HG02840 (cell line): ENCODE data around the gene MAP2.
"Not testable (repeated sequence)": the region's sequence is repeated elsewhere in the genome, so short reads cannot be mapped to it uniquely, and the experiment has no call there.

Experiments used
- ATAC-seq: cut with Tn5 transposase; IDR thresholded peaks from one replicate; pipeline ENCODE4 v1.9.1; 2021; ENCODE audit warnings: mild to moderate bottlenecking, moderate library complexity, moderate number of reproducible peaks; ENCODE audit not compliant: unreplicated experiment, low FRiP score

The MAP2 gene

DNA sequence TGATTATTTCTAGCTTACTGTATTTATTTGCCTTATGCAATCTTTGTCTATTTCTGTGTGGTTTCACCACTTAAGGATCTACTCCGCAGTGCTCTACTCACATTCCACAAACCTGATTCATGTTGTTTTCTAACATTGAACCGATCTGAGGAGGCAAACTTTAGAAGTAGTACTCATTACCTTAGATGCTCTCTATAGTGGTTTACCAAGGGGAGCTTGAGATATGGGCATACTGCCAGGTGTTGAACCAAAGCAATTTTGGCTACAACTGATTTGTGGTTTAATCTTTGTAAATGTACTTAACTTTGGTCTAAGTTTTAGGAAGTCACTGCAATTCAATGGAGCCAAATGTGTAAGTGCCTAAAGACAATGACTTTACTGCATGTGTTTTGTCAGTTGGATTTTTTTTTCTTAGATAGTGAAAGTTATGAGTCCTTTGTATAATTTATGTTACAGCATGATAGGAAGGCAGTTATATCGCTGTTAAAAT lies 50.1 kb downstream of the MAP2 start:
- no peak for ATAC-seq

GRCh38 chr2:209474960-209475359 lies 51.1 kb downstream of the MAP2 start:
- ATAC-seq, result no peak

DNA sequence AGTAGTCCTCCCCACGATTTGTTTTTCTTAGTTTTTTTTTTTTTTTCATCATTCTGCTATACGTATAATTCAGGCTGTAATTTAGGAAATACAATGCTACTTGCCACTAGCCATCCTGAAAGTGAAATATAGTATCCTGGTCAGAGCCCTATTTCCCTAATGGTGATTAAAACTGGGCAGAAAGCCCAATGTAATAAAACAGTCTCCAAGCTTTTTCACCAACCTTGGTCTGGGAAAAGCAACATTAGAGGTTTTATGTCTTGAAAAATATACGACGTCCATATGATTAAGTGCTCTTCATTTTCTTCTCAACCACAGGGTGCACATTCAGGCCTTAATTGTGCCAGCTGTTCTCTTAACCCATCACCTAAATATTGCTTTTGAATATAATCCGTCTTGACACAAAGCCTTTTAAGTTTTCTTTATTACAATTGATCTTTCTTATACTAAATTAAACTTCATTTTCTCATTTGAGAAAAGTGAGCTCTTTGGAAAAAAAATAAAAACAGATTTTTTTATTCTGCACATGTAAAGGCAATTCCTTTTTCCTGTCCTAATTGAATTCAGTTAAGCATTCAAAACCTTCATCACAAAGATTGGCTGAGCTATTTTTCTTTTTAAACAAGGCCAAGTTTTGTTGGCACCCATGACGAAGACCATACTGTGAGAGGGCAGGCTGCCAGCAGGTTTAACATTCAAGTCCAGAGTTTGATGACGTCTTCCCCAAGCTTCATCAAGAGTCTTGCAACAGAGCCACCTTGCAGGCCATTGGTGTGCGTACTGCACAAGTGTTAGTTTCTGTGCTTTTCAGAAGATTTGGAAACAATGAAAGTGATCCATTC lies 52.7 kb downstream of the MAP2 start:
- no peak for ATAC-seq

- ATAC-seq, result not testable (repeated sequence)
Observed at GRCh38 chr2:209492296-209492695, 68.4 kb downstream of the MAP2 start.

- not testable (repeated sequence) for ATAC-seq
Observed at GRCh38 chr2:209495068-209495620, 71.3 kb downstream of the MAP2 start.

- no peak for ATAC-seq
Observed at GRCh38 chr2:209495855-209496585, 72.2 kb downstream of the MAP2 start.

DNA sequence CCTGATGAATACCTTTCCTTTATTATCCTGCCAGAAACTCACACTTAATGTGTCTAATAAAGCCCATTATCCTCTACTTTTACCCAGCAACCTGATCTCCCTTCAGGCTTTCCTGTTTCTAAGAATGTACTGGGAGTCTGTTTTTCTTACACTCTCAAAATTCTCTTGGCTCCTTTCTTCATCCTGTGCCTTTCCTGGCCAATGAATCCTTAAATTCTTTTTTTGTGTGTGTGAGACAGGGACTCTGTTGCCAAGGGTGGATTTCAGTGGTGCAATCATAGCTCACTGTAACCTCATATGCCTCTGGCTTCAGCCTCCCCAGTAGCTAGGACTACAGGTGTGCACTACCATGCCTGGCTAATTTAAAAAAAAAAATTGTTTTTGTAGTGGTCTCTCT lies 72.7 kb downstream of the MAP2 start:
- no peak for ATAC-seq

DNA sequence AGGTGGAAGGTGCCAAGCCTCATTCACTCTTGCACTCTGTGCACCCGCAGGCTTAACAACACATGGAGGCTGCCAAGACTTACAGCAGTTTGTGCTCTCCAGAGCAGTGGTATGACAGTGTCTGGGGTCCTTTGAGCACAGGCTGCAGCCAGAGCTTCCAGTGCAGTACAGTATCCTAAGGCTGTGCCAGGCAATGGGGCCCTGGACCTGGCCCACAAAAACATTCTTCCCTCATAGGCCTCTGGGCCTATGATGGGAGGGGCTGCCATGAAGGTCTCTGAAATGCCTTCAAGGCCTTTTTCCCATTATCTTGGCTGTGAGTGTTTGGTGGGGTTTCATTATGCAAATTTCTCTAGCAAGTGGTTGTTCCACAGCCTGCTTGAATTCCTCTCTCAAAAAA lies 74.8 kb downstream of the MAP2 start:
- no peak for ATAC-seq

DNA sequence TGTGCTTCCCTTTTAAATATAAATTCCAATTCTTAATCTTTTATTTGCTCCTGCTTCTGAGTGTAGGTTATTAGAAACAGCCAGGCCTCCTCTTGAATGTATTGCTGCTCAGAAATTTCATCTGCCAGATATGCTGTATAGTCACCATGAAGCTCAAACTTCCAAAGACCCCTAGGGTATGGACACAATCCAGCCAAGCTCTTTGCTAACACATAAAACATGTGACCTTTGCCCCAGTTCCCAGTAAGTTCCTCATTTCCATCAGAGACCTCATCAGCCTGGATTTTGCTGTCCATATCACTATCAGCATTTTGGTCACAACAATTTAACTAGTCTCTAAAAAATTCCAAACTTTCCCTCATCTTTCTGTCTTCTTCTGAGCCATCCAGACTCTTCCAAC lies 75.2 kb downstream of the MAP2 start:
- ATAC-seq, result no peak

DNA sequence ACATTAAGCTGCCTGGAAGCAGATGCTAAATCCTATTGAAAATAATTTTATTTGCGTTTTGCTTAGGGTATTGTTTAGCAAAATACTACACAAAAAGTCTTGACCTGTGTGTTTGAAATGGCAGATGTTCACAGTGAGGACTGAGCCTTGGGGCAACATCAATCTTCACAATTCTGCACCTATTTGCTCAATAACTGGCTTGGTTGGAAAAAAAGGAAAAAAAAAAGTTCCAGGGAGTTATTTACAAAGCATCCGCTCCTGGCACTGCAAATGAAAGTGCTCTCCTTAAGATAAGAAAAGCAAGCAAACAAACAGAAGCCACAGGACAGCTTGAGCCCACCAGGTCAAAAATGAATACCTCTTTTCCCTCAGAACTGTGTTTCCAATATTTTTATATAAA lies 77.7 kb downstream of the MAP2 start:
- no peak for ATAC-seq

GRCh38 chr2:209505410-209505809 lies 81.6 kb downstream of the MAP2 start:
- no peak for ATAC-seq

DNA sequence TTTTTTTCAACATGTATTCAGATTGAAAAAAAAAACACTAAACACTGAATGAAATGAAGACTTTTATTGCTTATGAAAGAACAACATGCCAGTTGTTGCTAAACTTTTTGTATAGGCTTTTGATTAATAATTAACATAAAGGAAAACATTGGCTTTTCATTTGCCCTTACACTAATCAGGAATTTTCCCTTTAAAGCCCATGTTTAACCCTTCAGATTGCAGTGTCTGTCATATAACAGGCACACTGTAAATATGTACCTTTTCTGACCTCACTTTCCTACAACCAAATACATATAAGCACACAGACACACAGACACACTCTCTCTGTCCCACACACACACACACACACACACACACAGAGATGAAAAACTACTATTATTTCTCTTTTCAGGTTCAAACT lies 84.4 kb downstream of the MAP2 start:
- no peak for ATAC-seq

DNA sequence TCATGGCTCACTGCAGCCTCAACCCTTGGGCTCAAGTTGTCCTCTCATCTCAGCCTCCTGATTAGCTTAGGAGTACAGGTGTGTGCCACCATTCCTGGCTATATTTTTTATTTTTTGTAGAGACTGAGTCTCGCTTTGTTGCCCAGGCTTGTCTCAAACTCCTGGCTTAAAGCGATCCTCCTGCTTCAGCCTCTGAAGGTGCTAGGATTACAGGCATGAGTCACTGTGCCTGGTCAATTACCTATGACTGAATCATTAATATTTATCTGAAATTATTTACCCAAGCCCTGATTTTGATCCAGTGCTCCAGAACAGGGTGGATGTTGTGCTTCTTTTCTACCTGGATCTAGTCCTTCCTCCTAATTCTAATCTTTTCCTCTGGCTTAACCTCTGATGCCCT lies 87.8 kb downstream of the MAP2 start:
- ATAC-seq, result no peak

DNA sequence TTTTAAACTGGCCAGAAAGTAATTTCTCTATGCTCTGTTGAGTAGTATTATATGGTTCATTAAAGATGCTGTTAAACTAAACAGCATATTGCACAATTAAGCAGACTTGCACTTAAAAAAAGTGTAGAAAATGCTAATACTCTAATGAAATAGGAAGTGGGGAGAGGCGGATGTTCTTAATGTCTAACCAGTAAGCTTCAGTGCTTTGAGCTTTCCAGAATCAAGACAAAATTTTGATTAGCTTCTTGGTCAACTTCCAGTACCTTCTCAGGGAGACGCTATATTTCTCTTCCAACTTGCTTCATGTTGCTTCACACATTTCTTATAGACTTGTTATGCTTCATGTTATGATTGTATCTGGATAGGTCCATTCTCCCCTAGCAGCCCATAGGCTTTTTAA lies 89.1 kb downstream of the MAP2 start:
- no peak for ATAC-seq

- no peak for ATAC-seq
Observed at GRCh38 chr2:209517436-209517835, 93.6 kb downstream of the MAP2 start.

- no peak for ATAC-seq
Observed at GRCh38 chr2:209519271-209519670, 95.4 kb downstream of the MAP2 start.

DNA sequence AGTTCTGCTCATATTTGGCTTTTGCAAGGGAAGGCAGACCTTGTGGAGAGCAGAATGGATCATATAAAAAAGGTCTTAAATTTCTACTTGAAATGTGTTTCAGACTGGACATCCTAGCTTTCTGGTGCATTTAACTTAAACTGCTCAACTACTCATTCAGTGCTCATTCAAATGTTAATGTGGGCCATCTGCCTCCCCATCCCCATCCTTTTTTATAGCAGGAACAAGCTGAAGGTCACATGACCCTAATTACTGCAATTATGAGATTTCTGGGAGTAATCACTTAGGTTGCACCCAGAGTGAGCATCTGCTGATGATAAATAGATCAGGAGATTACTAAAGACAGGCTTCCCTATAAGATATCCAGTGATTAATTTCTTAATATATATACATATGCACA lies 96.1 kb downstream of the MAP2 start:
- no peak for ATAC-seq

DNA sequence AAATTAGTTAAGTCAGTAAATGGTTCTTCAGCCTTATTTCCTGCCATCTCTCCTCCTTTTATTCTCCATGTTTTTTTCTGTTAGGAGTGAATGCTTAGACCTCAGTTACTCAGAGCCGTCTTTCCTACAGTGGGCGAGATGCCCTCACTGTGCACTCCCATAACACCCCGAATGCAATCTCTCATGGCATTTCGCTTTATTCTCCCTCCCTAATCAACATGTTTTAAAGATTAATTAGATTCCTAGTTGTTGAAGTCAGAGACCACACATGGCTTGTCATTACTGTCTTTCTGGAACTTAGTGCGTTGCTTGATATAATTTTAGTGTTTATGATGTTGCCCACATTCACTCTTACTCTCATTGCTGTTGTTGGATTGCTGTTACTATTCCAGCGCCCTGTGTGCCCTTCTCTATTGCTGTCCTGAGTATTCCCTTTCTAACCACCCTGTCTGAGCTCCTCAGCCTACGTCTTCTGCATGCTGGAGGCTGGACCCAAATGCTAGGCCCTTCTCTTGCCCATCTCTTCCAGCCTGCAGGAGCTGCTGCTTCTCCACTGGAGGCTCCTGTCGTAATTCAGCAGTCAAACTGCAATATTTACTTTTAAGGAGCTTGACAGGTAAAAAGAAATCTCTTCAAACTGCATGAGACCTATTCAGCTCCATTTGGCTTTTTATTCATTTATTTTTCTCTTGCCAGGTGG lies 99.3 kb downstream of the MAP2 start:
- no peak for ATAC-seq

- no peak for ATAC-seq
Observed at GRCh38 chr2:209523867-209524266, 100.0 kb downstream of the MAP2 start.

- no peak for ATAC-seq
Observed at GRCh38 chr2:209525331-209525730, 101.5 kb downstream of the MAP2 start.

GRCh38 chr2:209525834-209526281 lies 102.0 kb downstream of the MAP2 start:
- no peak for ATAC-seq
